Hair follicular keratinocyte (primary cell): ENCODE data around the gene WDR76. TPM values are rescaled to one million over a fixed set of nuclear protein-coding genes. Genes with fewer than 3 reads are reported as not detected.

ENCODE experiments used
- total RNA-seq: library from RNA; depleted of rRNA; stranded (reverse); fragments of >200 nt; gene quantifications from 2 replicates; pipeline ENCODE4 v1.2.3, GENCODE V29; 2015

The WDR76 gene
- 6.6 and 14.5 TPM in 2 replicates for total RNA-seq

DNA sequence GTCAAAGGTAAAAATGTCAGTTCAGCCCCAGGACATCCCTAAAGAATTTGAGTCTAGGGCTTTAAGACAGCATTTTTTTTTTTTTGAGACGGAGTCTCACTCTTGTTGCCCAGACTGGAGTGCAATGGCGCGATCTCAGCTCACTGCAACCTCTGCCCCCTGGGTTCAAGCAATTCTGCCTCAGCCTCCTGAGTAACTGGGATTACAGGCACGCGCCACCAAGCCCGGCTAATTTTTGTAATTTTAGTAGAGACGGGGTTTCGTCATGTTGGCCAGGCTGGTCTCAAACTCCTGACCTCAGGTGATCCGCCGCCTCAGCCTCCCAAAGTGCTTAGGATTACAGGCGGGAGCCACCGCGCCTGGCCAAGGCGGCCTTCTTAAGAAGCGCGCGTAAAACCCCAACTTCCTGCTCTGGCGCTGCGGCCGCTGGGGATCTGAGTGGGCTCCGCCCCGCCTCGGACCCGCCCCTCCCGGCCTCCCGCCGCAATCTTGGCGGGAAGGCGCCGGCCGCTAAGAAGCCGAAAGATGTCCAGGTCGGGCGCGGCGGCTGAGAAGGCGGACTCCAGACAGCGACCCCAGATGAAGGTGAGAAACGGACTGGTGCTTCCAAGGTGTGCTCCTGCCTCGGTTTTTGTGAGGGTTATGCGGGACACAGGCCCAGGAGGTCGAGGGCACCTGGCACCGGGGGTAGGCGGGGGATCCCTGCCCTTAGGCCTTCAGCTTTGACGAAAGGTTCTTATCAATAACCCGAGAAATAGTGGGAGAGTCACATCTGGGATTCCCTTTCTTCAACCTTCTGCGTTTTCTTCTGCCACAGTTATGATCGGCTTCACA is at the start of gene WDR76:
TSS of gene WDR76 (plus strand) at position 495 of the 834 bp plus-strand sequence. CDS start at position 526, 31 bp downstream.

GRCh38 chr15:43791993-43792760 is 34.6 kb upstream of the WDR76 start, which contains the start of gene SERF2:
Gene SERF2, plus strand, starts transcription at chr15:43792320. Its CDS starts 57 bp downstream, at chr15:43792377.

GRCh38 chr15:43799945-43800285 is 26.9 kb upstream of the WDR76 start, which contains the start of gene SERINC4:
Gene SERINC4, minus strand, starts transcription at chr15:43800220. Its CDS starts 234 bp downstream, at chr15:43799986.

GRCh38 chr15:43800286-43801141 is 26.3 kb upstream of the WDR76 start, which contains the start of gene HYPK:
Gene HYPK, plus strand, starts transcription at chr15:43800599. Its CDS starts 24 bp downstream, at chr15:43800623.

GRCh38 chr15:43824302-43825246 is 2.2 kb upstream of the WDR76 start, which contains the start of gene MFAP1:
Gene MFAP1, minus strand, starts transcription at chr15:43824690. Its CDS starts 121 bp downstream, at chr15:43824569.

Other genes starting within 250 kb of the WDR76 start
- gene PPIP5K1, start 236.8 kb upstream of the WDR76 start, total RNA-seq, result 17.5 and 18.7 TPM in 2 replicates
- 87.1 and 108 TPM in 2 replicates for gene CKMT1B, start 233.0 kb upstream of the WDR76 start, total RNA-seq
- 0.49 TPM in 1 of 2 replicates, not detected in the other for gene STRC, start 208.2 kb upstream of the WDR76 start, total RNA-seq
- 0.46 and 0.78 TPM in 2 replicates for gene CATSPER2, start 178.2 kb upstream of the WDR76 start, total RNA-seq
- gene CKMT1A, start 133.1 kb upstream of the WDR76 start, total RNA-seq, result 89.3 and 94.9 TPM in 2 replicates
- 278 and 441 TPM in 2 replicates for gene PDIA3, start 80.6 kb upstream of the WDR76 start, total RNA-seq
- 2.3 and 7.2 TPM in 2 replicates for gene ELL3, start 50.0 kb upstream of the WDR76 start, total RNA-seq
- 832 and 948 TPM in 2 replicates for gene SERF2, start 34.7 kb upstream of the WDR76 start, total RNA-seq
- not detected in 2 replicates for gene SERINC4, start 26.8 kb upstream of the WDR76 start, total RNA-seq
- gene HYPK, start 26.4 kb upstream of the WDR76 start, total RNA-seq, result 12.9 and 14.4 TPM in 2 replicates
- 15.4 and 20.7 TPM in 2 replicates for gene MFAP1, start 2.3 kb upstream of the WDR76 start, total RNA-seq